GM12878 (cell line): ENCODE measurements around the gene NTM. TPM values are rescaled to one million over a fixed set of nuclear protein-coding genes. Genes with fewer than 3 reads are reported as not detected.

ENCODE experiments used
- ATAC-seq: fragments of 200-7000 bp; cut with Tn5 transposase; 3 replicates; pipeline ENCODE4 v1.9.1; 2020; ENCODE audit warnings: mild to moderate bottlenecking, moderate library complexity
- BruUV-seq: library from RNA; stranded (reverse); fragments of 400-500 nt; replicated peaks from 2 replicates; lab custom pipeline; 2021; lab: Mats Ljungman, UMichigan
- CTCF ChIA-PET: fragments of 300-600 bp; sonication (Branson Sonifier 250); formaldehyde crosslinking; extraction: SDS; loops from one replicate; lab custom pipeline; 2021; ENCODE audit warnings: inconsistent platforms; lab: Yijun Ruan, JAX
- POLR2A ChIA-PET: fragments of 350-600 bp; formaldehyde crosslinking; extraction: SDS; loops from one replicate; lab custom pipeline; 2021; ENCODE audit warnings: inconsistent platforms; lab: Charles Lee
- RAD21 ChIA-PET: fragments of 300-600 bp; sonication (Branson Sonifier 250); formaldehyde crosslinking; loops from one replicate; lab custom pipeline; 2023; ENCODE audit warnings: antibody characterized with exemption; ENCODE audit not compliant: unreplicated experiment; lab: Charles Lee
- SMC1A ChIA-PET: fragments of 300-600 bp; sonication (Branson Sonifier 250); formaldehyde crosslinking; loops from one replicate; lab custom pipeline; 2023; ENCODE audit not compliant: unreplicated experiment, uncharacterized antibody; lab: Charles Lee
- DNase-seq: peaks from one replicate; pipeline ENCODE4 v3.0.0-alpha.2; 2011; ENCODE audit warnings: low read depth, low spot score
- FAIRE-seq: peaks from 3 replicates; lab custom pipeline; 2011; peaks lifted over from hg19 to GRCh38; lab: Jason Lieb, UNC
- H2AFZ ChIP-seq: 2 replicates; pipeline ENCODE4 v1.6.0; 2011; ENCODE audit warnings: low read depth, low read length, control low read depth; ENCODE audit not compliant: control insufficient read depth
- H3K27ac ChIP-seq: 2 replicates; pipeline ENCODE4 v1.5.1; 2011; ENCODE audit warnings: control low read depth; ENCODE audit not compliant: control insufficient read depth, insufficient read depth
- H3K27me3 ChIP-seq, 2 experiments: replicated peaks in 1 of 2; 2 replicates each; pipeline versions ENCODE4 v1.6.0 to v1.6.1; 2011; ENCODE audit warnings: low read length in 1 of 2; ENCODE audit not compliant: control insufficient read depth in 2 of 2, insufficient read depth in 2 of 2
- H3K36me3 ChIP-seq, 2 experiments: 2 replicates each; pipeline ENCODE4 v1.5.1; 2011; ENCODE audit warnings: low read length in 1 of 2; ENCODE audit not compliant: control insufficient read depth in 2 of 2, insufficient read depth in 2 of 2
- H3K4me1 ChIP-seq: 2 replicates; pipeline ENCODE4 v1.6.1; 2011; ENCODE audit warnings: mild to moderate bottlenecking, low read length, moderate library complexity, mixed read lengths; ENCODE audit not compliant: control insufficient read depth, insufficient read depth
- H3K4me2 ChIP-seq: 2 replicates; pipeline ENCODE4 v1.6.0; 2011; ENCODE audit warnings: control low read depth; ENCODE audit not compliant: control insufficient read depth, insufficient read depth
- H3K4me3 ChIP-seq: fragments of 200-600 bp; sonication (generic); 2 replicates; pipeline ENCODE4 v1.5.1; 2016
- H3K79me2 ChIP-seq: 2 replicates; pipeline ENCODE4 v1.6.0; 2011; ENCODE audit warnings: low read length; ENCODE audit not compliant: control insufficient read depth, insufficient read depth
- H3K9ac ChIP-seq: 2 replicates; pipeline ENCODE4 v1.8.0; 2011; ENCODE audit warnings: low read length, control low read depth, mixed read lengths; ENCODE audit not compliant: control insufficient read depth, insufficient read depth
- H3K9me3 ChIP-seq: replicated peaks from 3 replicates; pipeline ENCODE4 v1.5.1; 2011; ENCODE audit warnings: mild to moderate bottlenecking, low read length; ENCODE audit not compliant: control insufficient read depth, insufficient read depth
- H4K20me1 ChIP-seq: 2 replicates; pipeline ENCODE4 v1.6.0; 2011; ENCODE audit not compliant: control insufficient read depth, insufficient read depth
- BACH1 ChIP-seq: fragments of 450-650 bp; IDR thresholded peaks from 2 replicates; pipeline ENCODE4 v1.6.1; 2017; ENCODE audit warnings: mild to moderate bottlenecking, borderline replicate concordance
- CBX5 ChIP-seq: sonication (generic); IDR thresholded peaks from 2 replicates; pipeline ENCODE4 v1.6.1; 2016; ENCODE audit warnings: low read depth, moderate library complexity, mild to moderate bottlenecking, inconsistent platforms
- HDGF ChIP-seq: fragments of 450-650 bp; IDR thresholded peaks from 2 replicates; pipeline ENCODE4 v1.6.1; 2016; ENCODE audit warnings: antibody characterized with exemption
- MLLT1 ChIP-seq: fragments of 450-650 bp; IDR thresholded peaks from 2 replicates; pipeline ENCODE4 v1.6.1; 2016; ENCODE audit warnings: mild to moderate bottlenecking
- NBN ChIP-seq: fragments of 450-650 bp; IDR thresholded peaks from 2 replicates; pipeline ENCODE4 v1.6.1; 2016
- POLR2AphosphoS5 ChIP-seq: IDR thresholded peaks from 2 replicates; pipeline ENCODE4 v1.6.1; 2011; ENCODE audit warnings: mild to moderate bottlenecking, low read length, inconsistent platforms
- SP1 ChIP-seq: IDR thresholded peaks from one replicate; pipeline ENCODE4 v1.6.1; 2011; ENCODE audit warnings: low read depth, low read length
- ZNF384 ChIP-seq: IDR thresholded peaks from 2 replicates; pipeline ENCODE4 v1.6.1; 2012; ENCODE audit warnings: low read depth, mild to moderate bottlenecking, low read length, improper control_type of control experiment, borderline replicate concordance
- ZNF622 ChIP-seq: fragments of 450-650 bp; IDR thresholded peaks from 2 replicates; pipeline ENCODE4 v1.6.1; 2017; ENCODE audit warnings: mild to moderate bottlenecking, inconsistent platforms
- ZSCAN29 ChIP-seq: fragments of 450-650 bp; IDR thresholded peaks from 2 replicates; pipeline ENCODE4 v1.6.1; 2017; ENCODE audit warnings: mild to moderate bottlenecking, moderate library complexity
- WGBS: methylation state at CpG from one replicate; pipeline ENCODE4 v1.1.6; 2016; ENCODE audit warnings: low lambda C conversion rate; ENCODE audit not compliant: insufficient replicate concordance, insufficient coverage; ENCODE audit errors: missing lambda C conversion rate; 5-methylcytosine and 5-hydroxymethylcytosine counted together
- in situ Hi-C: fragments of 300-500 bp; cut with MboI; formaldehyde crosslinking; loops from 9 replicates; pipeline ENCODE4 v1.14.3; 2018; ENCODE audit warnings: mixed read lengths
- intact Hi-C: fragments of 100-400 bp; cut with micrococcal nuclease; formaldehyde crosslinking; loops from one replicate; pipeline ENCODE4 v1.14.2; 2022; ENCODE audit not compliant: unreplicated experiment
- polyA plus RNA-seq, 11 experiments: library from polyadenylated mRNA; depleted of rRNA in 4 of 11; unstranded in 6 of 11; stranded (reverse) in 5 of 11; fragments of >200 nt; fragmentation: Nextera tagmentation in 4 of 11; fragmentation: Illumina TruSeq in 1 of 11; extraction: Ambion mirVana in 4 of 11; extraction: Trizol in 1 of 11; gene quantifications; 1 replicate in 1 of 11; 2 replicates in 10 of 11; pipeline versions ENCODE4 v1.2.1 to v1.2.3, GENCODE V29; 2011 to 2016; ENCODE audit warnings: inconsistent platforms in 2 of 11, missing spikeins in 2 of 11, low read depth in 1 of 11
- total RNA-seq, 4 experiments: library from RNA; depleted of rRNA in 3 of 4; stranded (reverse); fragments of >200 nt in 3 of 4; fragmentation: Illumina TruSeq in 1 of 4; extraction: Trizol in 1 of 4; gene quantifications; 2 replicates each; pipeline versions ENCODE4 v1.2.1 to v1.2.3, GENCODE V29; 2013 to 2021
- TF ChIP-seq, protein P1 (sequence below): fragments of 450-650 bp; IDR thresholded peaks from 2 replicates; pipeline ENCODE4 v1.6.1; 2017; ENCODE audit warnings: mild to moderate bottlenecking, moderate library complexity
- TF ChIP-seq, protein P2 (sequence below): fragments of 150-350 bp; IDR thresholded peaks from 2 replicates; pipeline ENCODE4 v1.6.1; 2016; ENCODE audit warnings: low read depth, low read length

NTM gene
- total and polyA plus RNA-seq, 10 of the 15 experiments (the other 5 are each of a cell fraction or from before 2014, with no cell fraction given), result not detected

DNA sequence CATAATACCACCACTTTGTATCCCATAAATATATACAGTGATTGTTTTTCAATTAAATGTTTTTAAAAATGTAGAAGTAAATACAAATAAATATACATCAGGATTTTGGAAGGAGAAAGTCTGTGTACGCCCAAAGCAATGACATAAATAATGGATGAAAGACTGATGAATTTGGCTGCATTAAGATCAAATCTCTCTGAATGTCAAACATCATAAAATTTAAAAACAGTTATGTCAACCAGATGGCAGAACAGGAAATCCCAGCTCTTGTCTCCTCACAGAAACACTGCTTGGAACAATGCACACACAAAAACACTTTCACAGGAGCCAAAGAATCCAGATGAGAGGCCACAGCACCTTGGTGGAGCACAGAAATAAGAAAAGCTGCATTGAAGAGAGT, 332.9 kb downstream of the NTM start:
- FAIRE-seq (no peak), ATAC-seq (no peak), DNase-seq (no peak)
- BruUV-seq, result no TSS peak
- TF ChIP-seq ZNF384, result no peak
- TF ChIP-seq MLLT1, result no peak
- TF ChIP-seq SP1, result no peak
- no peak for TF ChIP-seq POLR2AphosphoS5
- no peak for TF ChIP-seq ZSCAN29
- TF ChIP-seq, protein P1, sequence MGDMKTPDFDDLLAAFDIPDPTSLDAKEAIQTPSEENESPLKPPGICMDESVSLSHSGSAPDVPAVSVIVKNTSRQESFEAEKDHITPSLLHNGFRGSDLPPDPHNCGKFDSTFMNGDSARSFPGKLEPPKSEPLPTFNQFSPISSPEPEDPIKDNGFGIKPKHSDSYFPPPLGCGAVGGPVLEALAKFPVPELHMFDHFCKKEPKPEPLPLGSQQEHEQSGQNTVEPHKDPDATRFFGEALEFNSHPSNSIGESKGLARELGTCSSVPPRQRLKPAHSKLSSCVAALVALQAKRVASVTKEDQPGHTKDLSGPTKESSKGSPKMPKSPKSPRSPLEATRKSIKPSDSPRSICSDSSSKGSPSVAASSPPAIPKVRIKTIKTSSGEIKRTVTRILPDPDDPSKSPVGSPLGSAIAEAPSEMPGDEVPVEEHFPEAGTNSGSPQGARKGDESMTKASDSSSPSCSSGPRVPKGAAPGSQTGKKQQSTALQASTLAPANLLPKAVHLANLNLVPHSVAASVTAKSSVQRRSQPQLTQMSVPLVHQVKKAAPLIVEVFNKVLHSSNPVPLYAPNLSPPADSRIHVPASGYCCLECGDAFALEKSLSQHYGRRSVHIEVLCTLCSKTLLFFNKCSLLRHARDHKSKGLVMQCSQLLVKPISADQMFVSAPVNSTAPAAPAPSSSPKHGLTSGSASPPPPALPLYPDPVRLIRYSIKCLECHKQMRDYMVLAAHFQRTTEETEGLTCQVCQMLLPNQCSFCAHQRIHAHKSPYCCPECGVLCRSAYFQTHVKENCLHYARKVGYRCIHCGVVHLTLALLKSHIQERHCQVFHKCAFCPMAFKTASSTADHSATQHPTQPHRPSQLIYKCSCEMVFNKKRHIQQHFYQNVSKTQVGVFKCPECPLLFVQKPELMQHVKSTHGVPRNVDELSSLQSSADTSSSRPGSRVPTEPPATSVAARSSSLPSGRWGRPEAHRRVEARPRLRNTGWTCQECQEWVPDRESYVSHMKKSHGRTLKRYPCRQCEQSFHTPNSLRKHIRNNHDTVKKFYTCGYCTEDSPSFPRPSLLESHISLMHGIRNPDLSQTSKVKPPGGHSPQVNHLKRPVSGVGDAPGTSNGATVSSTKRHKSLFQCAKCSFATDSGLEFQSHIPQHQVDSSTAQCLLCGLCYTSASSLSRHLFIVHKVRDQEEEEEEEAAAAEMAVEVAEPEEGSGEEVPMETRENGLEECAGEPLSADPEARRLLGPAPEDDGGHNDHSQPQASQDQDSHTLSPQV, result no peak
- TF ChIP-seq NBN, result no peak
- TF ChIP-seq CBX5, result no peak
- TF ChIP-seq, protein P2, sequence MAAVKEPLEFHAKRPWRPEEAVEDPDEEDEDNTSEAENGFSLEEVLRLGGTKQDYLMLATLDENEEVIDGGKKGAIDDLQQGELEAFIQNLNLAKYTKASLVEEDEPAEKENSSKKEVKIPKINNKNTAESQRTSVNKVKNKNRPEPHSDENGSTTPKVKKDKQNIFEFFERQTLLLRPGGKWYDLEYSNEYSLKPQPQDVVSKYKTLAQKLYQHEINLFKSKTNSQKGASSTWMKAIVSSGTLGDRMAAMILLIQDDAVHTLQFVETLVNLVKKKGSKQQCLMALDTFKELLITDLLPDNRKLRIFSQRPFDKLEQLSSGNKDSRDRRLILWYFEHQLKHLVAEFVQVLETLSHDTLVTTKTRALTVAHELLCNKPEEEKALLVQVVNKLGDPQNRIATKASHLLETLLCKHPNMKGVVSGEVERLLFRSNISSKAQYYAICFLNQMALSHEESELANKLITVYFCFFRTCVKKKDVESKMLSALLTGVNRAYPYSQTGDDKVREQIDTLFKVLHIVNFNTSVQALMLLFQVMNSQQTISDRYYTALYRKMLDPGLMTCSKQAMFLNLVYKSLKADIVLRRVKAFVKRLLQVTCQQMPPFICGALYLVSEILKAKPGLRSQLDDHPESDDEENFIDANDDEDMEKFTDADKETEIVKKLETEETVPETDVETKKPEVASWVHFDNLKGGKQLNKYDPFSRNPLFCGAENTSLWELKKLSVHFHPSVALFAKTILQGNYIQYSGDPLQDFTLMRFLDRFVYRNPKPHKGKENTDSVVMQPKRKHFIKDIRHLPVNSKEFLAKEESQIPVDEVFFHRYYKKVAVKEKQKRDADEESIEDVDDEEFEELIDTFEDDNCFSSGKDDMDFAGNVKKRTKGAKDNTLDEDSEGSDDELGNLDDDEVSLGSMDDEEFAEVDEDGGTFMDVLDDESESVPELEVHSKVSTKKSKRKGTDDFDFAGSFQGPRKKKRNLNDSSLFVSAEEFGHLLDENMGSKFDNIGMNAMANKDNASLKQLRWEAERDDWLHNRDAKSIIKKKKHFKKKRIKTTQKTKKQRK, result no peak
- TF ChIP-seq BACH1, result no peak
- no peak for TF ChIP-seq HDGF
- no peak for TF ChIP-seq ZNF622
- H4K20me1 ChIP-seq, result no peaks in the 10 kb centered on the region
- in situ Hi-C loops (no loop called here), intact Hi-C loops (no loop called here)
- H3K9ac ChIP-seq, result no peak overlapping the region
- CTCF ChIA-PET, result interaction anchor here (0.7 kb wide), 1 partner anchor 9 kb away, joined by 3 read pairs; no protein-coding TSS in a partner anchor
- H2AFZ ChIP-seq, result no peak overlapping the region
- H3K79me2 ChIP-seq, result no peaks in the 10 kb centered on the region
- H3K27ac ChIP-seq, result no peak overlapping the region
- no peak overlapping the region for H3K4me3 ChIP-seq
- RAD21 ChIA-PET, result no interaction called here
- no peaks in the 10 kb centered on the region for H3K4me1 ChIP-seq
- H3K4me2 ChIP-seq, result no peak overlapping the region
- POLR2A ChIA-PET, result no interaction called here
- no peaks in the 10 kb centered on the region for H3K36me3 ChIP-seq
- no peaks in the 10 kb centered on the region; the same call in 2 of the 3 replicates for H3K9me3 ChIP-seq
- WGBS, result 0% methylated on average over 1 of the region's 1 CpG
- SMC1A ChIA-PET, result no interaction called here
- no peaks in the 10 kb centered on the region for H3K27me3 ChIP-seq
